ENCODE data around the gene CCDC57.
"Not testable (repeated sequence)": the region's sequence is repeated elsewhere in the genome, so short reads cannot be mapped to it uniquely, and the experiment has no call there.

The CCDC57 gene

DNA sequence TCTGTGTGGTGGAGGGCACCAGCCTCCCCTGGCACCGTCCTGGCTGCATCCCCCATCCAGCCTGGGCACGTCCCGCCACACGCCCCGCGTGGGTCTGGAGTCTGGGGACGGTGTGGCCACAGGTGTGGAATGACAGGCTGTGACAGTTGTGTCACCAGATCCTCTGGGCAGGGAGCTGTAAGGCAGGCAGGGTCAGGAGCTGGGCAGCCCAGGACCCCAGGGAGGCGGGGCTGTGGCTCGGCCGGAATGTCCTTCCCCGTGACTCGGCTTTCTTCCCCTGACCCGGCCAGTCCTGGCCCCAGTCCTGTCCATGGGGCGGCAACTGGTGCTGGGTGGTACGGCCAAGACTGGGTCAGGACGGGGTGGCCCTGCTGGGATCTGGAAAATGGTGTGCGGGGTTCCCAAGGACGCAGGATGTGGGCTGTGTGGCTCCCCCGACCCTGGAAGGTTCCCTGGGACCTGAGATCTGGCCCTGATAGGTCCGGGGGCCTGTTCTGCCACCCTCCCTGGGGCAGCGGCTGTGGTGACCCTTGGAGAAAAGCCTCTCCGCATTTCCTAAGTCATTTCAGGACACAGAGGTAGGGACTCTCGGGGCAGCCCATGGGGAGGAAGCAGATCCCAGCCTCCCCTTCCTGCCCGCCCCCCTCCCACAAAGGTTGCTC is 12.9 kb upstream of the CCDC57 start:
- DNase-seq (ENCODE audit: low read depth in 3 of 3, low spot score in 1 of 3), result no peak

DNA sequence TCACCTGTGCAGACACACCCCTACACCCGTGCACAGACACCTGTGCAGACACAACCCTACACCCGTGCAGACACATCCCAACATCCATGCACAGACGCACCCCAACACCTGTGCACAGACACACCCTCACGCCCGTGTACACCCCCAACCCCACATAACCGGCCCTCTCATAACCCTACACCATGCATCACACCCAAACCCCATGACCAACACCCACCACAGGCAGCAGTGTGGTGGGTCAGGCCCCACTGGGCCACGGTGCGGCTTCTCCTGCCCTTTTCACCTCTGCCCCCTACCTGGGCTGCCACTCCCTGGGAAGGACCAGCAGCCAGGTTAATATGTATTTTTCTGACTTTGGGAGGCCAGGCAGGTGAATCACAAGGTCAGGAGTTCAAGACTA is 12.0 kb upstream of the CCDC57 start:
- no peak for DNase-seq (ENCODE audit: low read depth in 3 of 3, low spot score in 1 of 3)

DNA sequence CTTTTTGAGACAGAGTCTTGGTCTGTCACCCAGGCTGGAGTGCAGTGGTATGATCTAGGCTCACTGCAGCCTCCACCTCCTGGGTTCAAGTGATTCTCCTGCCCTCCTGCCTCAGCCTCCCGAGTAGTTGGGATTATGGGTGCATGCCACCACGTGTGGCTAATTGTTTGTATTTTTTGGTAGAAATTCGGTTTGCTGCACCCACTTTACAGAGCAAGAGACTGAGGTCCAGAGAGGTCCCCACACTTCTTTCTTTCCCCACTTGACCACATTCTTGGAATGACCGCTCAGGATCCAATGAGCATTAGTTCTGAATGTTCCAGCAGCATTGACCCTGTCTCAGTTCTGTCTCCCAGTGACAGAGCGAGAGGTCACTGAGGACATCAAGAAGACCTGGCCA is 10.9 kb upstream of the CCDC57 start:
- DNase-seq (ENCODE audit: low read depth in 3 of 3, low spot score in 1 of 3), result no peak

DNA sequence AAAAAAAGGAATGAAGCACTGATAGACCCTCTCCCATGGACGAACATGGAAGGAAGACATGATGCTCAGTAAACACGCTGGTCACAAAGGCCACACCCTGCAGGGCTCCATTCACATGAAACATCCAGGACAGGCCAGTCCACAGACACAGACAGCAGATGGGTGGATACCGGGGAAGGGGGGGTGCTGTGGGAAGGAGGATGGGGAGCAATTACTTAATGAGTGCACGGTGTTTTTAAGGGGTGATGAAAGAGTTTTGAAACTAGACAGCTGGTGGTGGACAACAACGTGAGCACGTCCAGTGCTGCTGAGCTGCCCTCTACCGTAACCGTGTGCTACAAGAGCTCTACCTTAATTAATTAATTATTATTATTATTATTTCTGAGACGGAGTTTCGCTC is 10.2 kb upstream of the CCDC57 start:
- no peak for DNase-seq (ENCODE audit: low read depth in 3 of 3, low spot score in 1 of 3)

DNA sequence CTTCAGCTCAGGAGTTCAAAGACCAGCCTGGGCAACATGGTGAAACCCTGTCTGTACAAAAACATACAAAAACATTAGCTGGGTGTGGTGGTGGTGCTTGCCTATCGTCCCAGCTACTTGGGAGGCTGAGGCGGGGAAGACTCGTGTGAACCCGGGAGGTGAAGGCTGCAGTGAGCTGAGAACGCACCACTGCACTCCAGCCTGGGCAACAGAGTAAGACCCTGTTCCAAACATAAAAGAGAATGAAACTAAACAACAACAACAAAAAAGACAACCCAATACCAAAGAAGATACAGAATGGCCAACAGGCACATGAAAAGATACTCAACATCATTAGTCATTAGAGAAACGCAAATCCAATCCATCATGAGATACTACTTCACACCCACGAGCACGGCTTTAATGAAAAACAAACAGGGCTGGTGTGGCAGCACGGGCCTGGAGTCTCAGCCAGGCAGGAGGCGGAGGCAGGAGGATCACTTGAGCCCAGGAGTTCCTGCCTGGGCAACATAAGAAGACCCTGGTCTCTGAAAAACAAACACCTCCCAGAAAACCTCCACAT is 8.8 kb upstream of the CCDC57 start:
- no peak for DNase-seq (ENCODE audit: low read depth in 3 of 3, low spot score in 1 of 3)

DNA sequence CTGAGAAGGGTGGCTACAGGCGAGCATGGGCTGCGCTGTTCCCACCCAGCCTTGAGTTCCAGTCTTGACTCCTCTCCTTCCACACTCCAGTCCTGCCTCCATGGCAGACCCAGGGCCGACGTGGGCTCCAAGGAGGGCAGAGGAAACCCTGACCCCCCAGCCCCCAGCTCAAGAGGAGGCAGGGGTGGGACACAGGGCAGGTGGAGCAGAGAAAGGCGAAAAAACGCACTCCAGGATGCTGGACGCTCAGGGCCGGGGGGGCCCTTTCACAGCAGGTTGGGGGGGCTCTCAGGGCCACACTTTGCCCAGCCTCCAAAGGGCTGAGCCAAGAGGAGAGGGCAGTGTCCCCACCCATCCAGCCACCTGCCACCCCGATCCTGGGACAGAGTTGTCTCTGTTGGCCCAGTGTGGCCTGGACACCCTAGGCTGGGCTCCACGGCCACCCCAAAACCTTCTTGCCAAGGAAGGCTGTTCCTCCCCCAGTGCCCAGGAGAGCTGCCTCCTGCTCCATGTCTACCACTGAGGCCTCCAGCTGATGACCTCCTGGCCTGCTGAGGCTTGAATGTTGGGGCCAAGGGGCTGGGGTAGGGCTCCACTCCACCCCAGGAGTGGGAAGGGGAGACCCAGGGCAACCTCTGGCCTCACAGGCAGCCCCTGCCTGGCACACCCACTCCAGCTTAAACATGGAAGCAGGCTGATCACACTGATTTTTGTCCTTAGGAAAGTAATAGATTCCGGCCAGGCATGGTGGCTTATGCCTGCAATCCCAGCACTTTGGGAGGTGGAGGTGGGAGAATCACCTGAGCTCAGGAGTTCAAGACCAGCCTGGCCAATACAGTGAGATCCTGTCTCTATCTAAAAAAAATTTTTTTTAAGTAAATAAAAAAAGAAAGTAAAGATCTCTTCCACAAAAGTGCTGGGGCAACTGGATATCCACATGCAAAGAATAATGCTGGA is 7.4 kb upstream of the CCDC57 start:
- DNase-seq (ENCODE audit: low read depth in 3 of 3, low spot score in 1 of 3), result no peak

DNA sequence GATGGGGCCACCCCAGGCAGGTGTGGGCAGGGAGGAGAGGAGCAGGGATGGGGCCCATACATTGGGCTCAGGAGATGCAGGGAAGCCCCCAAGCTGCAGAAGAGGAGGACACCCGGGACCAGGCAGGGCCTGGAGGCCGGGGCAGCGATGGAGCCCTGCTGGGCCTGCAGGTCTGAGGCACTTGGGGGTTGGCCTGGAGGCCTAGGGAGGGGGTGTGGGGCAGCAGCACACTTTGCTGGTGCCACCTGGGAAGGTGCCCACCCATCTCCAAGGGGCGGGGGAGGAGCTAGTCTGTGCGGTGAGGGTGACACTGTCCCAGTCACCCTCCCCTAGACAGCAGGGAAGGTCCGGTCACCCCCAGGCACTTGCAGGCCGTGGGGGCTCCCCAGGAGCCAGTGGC is 6.4 kb upstream of the CCDC57 start:
- no peak for DNase-seq (ENCODE audit: low read depth in 3 of 3, low spot score in 1 of 3)

DNA sequence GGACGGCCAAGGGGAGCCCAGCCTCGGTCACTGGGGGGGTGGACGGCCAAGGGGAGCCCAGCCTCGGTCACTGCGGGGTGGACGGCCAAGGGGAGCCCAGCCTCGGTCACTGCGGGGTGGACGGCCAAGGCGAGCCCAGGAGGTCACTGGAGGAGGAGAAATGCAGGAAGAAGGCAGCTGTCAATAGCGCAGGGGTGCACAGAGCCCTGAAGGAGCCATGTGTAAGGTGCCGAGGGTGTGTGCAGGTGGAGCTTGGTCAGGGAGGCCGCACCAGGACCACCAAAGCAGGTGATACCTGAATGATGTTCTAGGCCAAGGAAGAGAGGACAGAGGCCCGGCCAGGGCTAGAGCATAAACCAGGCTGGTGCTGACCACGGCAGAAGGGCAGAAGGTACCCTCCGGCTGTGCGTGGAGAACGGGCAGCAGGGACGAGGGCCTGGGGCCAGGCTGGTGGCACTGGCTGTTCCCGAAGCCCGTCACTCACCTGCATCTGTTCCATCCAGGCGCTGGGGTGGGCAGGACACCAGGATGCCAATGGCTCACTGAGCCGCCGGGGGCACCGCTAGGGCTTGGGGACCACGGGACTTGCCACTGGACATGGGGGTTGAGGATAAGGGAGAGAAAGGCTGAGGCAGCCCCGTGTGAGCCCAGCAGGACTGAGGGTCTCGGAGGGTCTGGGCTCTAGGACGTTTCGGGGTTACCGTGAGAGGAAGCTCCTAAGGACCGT is 5.9 kb upstream of the CCDC57 start:
- no peak for DNase-seq (ENCODE audit: low read depth in 3 of 3, low spot score in 1 of 3)

DNA sequence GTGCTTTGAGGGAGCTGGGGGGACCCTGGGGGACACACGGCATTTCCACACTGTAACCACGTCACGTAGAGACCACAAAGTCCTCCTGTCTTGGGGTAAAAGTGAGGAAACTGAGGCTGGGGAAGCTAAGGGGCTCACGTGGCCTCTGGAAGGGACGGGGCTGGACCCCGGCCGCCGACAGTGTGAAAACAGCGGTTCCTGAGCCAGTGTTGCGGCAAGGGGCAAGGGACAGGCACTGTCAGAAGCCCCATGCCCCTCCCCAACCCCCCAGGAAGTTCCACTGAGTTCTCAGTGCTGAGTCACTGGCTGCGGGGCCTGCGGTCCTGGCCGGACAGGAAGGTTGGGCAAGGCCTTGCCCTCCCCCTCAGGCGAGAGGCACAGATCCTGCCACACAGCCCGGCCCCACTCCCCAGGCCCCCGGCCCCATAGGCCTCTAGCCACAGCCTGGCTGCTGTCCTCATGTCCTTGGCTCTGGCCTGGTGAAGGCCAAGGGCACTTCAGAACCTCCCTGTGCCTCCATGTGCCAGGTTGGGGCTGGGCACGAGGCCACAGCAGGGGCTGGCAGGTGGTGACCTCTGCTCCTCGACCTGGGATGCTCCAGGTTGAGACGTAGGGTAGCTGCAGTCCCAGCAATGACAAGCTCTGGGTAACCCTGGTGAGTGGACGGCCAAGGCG is 5.0 kb upstream of the CCDC57 start:
- DNase-seq (ENCODE audit: low read depth in 3 of 3, low spot score in 1 of 3), result no peak

DNA sequence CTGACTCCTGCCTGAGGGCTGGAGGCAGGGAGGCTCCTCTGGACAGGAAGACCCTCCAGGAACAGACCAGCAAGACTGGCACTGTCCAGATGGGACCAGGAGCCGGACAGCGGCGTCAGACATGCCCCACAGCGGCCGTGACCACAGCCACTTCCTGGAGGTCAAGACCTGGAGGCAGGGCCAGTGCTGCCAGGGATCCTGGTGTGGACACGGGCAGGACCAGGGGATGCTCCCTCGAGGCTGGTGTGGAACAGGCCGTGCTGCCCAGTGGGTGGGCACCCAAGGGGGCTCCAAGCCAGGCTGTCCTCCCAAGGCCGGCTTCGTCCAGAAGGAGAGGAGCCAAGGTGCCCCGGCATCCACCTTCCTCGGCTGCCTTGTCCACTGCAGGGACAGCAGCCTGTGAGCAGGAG is 4.5 kb upstream of the CCDC57 start:
- DNase-seq (ENCODE audit: low read depth in 3 of 3, low spot score in 1 of 3), result no peak

DNA sequence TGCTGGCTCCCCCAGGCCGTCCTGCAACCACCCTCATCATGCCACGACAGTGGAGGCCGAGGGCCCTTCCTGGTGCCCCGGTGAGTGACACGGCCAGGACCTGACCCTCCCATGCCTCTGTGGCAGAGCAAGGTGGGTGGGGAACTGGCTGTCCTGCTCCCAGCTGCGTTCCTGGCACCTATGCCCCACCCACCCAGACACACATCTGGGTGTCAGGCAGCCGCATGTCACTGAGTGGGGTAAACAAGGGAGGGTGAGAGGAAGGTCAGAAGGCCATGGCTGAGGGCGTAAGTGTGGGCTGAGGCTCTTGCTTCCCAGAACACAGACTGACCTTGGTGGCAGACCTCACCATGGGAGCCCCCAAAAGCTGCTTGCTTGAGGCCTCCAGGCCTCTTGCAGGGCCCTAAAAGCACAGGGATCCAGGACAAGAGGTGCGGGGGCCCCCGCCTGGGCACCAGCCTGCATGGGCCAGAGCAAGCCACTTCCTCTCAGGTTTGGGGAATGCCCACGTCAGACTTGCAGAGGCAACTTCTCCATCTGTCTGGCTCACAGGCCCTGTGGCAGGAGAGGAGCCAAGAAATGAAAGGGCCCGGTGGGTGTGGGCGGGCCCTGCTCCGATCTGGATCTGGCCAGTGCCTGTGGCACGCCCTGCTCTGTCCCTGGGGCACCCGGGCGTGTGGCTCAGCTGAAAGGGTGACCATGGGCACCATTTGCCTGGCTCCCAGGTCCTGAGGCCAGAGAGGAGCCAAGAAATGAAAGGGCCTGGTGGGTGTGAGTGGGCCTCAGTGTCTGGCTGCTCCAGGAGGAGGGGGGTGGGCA is 3.9 kb upstream of the CCDC57 start:
- DNase-seq (ENCODE audit: low read depth in 3 of 3, low spot score in 1 of 3), result no peak

DNA sequence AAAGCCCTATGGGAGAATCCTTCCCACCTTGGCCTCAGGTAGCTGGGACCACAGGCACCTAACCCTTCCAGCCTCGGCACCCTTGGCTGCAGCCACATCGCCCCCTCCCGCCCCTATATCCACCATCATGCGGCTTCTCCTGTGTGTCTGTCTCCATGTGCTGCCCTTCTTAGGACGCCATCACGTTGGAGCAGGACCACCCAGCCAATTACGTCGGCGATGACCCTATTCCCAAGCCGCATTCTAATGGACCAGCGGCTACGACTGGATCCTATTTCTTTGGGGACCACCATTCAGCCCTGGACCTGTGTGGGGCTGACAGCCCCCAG is 3.3 kb upstream of the CCDC57 start:
- no peak for DNase-seq (ENCODE audit: low read depth in 3 of 3, low spot score in 1 of 3)

DNA sequence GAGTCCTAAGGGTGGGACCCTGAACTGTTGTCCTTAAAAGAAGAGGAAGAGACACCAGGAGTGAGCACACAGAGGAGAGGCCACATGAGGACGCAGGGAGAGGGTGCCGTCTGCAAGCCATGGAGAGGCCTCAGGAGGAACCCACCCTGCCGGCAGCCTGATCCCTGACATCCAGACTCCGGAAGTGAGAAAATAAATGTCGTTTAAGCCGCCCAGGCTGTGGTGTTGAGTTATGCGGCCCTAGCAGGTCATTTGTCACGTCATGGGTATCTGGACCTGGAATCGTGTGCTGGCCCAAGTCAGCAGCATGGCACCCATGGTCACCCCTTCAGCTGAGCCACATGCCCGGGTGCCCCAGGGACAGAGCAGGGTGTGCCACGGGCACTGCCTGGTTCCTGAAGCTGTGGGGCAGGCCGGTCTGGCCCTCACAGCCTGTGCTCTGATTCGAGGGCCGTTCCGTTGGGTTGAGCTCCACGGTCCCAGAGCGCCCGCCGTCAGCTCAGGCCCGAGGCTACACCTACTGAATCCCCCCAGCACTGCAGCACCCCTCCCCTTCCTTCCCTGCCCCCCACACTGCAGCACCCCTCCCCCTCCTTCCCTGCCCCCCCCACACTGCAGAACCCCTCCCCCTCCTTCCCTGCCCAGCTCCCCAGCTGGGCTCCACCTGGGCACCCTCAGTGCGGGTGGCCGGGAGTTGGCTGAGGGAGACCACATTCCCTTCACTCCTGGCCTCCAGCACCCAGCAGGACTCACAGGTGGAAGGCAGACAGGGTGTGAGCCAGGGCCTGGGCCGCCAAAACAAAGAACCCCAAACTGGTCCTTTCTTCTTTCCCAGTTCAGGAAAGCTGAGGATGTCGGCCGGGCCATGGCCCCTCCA is 2.7 kb upstream of the CCDC57 start:
- DNase-seq (ENCODE audit: low read depth in 3 of 3, low spot score in 1 of 3), result no peak

DNA sequence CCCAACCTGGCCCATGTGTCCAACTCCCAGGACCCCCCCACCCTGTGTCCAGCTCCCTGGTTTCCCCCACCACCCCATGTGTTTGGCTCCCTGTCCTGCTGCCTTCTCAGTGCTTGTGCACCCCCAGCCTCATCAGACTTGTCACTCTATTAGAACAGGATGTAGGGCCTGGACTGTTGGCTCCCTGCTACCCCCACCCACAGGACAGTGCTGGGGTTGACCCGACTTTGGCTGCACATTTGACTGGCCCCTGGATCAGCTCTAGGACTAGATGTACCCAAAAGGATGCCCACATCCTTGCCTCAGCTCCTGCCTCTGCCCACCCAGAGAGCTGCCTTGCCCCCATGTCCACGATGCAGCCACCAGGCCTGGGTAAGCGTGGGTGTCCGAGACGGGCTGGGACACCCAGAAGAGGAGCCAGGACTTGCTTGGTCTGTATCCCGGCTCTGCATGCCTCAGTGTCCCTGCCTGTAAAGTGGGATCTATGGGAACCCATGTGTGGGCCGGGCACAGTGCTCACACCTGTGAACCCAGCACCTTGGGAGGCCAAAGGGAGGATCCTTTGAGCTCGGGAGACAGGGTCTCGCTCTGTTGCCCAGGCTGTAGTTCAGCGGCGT is 1.5 kb upstream of the CCDC57 start:
- DNase-seq (ENCODE audit: low read depth in 3 of 3, low spot score in 1 of 3), result no peak

DNA sequence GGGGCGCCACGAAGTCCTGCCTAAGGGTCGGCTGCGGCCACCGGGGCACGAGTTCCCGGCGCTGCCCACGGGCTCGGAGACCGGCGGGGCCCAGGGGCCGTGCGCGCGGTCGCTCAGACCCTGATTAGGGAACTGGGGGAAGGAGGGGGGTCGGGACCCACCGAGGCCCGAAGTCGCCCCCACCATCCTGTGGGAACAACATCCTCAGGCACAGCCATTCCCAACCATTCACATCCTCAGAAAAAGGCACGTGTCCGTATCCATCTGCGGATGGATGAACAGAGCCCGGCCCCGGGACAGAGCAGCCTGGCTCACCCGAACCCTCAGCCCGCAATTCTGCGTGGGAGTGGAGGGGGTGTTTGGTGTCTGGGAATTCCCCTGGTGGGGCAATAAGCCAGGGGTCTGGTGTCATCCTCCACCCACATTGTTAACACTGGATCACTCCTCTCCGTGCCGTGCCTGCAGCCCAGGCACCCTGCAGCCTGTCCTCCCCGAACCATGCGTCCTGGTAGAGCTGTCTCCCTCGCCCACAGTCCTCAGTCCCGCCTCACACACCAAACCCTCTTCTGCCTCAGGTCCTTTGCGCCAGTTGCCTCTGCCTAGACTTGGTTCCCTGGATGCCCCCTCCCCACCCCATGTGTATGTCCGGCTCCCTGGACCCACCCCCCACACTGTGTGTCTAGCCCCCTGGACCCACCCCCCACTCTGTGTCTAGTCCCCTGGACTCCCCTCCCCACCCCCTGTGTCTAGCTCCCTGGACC is 789 bp upstream of the CCDC57 start:
- peak in 1 of 3 donors; percentile 63 for DNase-seq (ENCODE audit: low read depth in 3 of 3, low spot score in 1 of 3)

DNA sequence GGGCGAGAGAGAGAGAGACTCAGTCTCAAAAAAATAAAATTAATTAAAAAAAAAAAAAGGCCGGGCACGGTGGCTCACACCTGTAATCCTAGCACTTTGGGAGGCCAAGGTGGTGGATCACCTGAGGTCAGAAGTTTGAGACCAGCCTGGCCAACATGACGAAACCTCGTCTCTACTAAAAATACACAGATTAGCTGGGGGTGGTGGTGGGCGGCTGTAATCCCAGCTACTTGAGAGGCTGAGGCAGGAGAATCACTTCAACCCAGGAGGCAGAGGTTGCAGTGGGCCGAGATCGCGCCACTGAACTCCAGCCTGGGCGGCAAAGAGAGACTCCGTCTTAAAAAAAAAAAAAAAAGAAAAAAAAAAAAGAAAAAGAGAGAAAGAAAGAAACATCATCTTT is 2.0 kb downstream of the CCDC57 start:
- not testable (repeated sequence) for DNase-seq (ENCODE audit: low read depth in 3 of 3, low spot score in 1 of 3)

DNA sequence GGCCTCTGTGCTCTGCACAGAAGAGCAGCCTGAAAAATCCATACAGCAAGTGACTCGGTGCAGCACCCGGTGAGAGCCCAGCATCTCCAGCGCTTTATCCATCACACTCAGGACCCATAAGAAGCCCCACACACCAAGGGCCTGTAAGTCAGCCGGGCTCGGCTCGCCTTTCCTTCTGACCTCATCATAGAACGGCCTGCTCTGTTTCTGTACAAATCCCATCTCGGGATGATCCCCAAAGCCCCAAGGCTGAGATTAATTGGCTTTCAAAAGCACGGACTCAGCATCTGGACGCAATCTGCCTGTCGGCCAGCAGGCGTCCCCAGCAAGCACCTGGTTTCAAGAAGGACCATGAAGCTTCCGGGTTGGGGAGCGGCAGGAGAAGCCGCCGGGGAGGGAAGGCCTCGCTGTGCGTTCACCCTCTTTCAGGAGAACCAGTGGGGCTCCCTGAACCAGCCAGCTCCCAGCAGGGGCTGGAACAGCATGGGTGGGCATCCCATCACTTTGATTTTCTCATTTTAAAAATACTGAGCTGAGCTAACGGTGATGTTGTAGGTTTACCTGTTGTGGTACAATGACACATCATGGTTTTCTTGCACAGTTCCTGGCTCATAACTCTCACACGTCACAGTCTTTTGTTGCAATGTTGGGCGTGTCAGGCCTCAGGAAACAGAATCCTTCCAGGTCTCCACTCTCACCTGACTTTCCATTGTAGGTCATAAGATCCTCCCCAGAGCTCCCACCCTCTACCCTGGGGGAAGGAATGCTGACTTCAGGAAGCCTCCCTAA is 6.7 kb downstream of the CCDC57 start:
- peak in 2 of 3 donors; percentile 49 to 60 for DNase-seq (ENCODE audit: low read depth in 3 of 3, low spot score in 1 of 3)
